ENCODE data around the gene CIAO2A.
"Not testable (repeated sequence)": the region's sequence is repeated elsewhere in the genome, so short reads cannot be mapped to it uniquely, and the experiment has no call there.

CIAO2A gene

GRCh38 chr15:64089543-64090280, 3.9 kb downstream of the CIAO2A start:
- Histone ChIP-seq H3K4me3 (ENCODE audit: low read depth, low read length) (no peak overlapping the region), H3K9me3 (ENCODE audit: control insufficient read depth, low read length) (no peaks in the 10 kb centered on the region), H3K27me3 (ENCODE audit: control insufficient read depth, insufficient read depth, low read length) (no peaks in the 10 kb centered on the region), H3K4me1 (peaks cover 3% of the 10 kb centered on the region), H3K4me2 (ENCODE audit: low read length) (no peak overlapping the region), H3K36me3 (ENCODE audit: control insufficient read depth, insufficient read depth, low read length) (no peaks in the 10 kb centered on the region), H3K79me2 (peaks cover 4% of the 10 kb centered on the region), H2AFZ (no peak overlapping the region), H3K27ac (no peak overlapping the region), H3K9ac (no peak overlapping the region)
- no peak for TF ChIP-seq CTCF (IDR thresholded peaks at IDR 0.05)

- no peak for TF ChIP-seq CTCF (IDR thresholded peaks at IDR 0.05)
- Histone ChIP-seq H3K4me3 (ENCODE audit: low read depth, low read length) (no peak overlapping the region), H3K4me2 (ENCODE audit: low read length) (no peak overlapping the region), H3K27ac (no peak overlapping the region), H3K9me3 (ENCODE audit: control insufficient read depth, low read length) (no peaks in the 10 kb centered on the region), H3K27me3 (ENCODE audit: control insufficient read depth, insufficient read depth, low read length) (no peaks in the 10 kb centered on the region), H3K79me2 (peaks cover 2% of the 10 kb centered on the region), H3K4me1 (no peaks in the 10 kb centered on the region), H3K9ac (no peak overlapping the region), H3K36me3 (ENCODE audit: control insufficient read depth, insufficient read depth, low read length) (no peaks in the 10 kb centered on the region), H2AFZ (no peak overlapping the region)
Measured at GRCh38 chr15:64082757-64083156, 10.9 kb downstream of the CIAO2A start.

- not testable (repeated sequence) for H3K79me2 ChIP-seq; H3K4me3 ChIP-seq (ENCODE audit: low read depth, low read length); H3K9me3 ChIP-seq (ENCODE audit: control insufficient read depth, low read length); H3K4me1 ChIP-seq; H3K9ac ChIP-seq; H2AFZ ChIP-seq; H3K27ac ChIP-seq; H3K36me3 ChIP-seq (ENCODE audit: control insufficient read depth, insufficient read depth, low read length); H3K4me2 ChIP-seq (ENCODE audit: low read length); H3K27me3 ChIP-seq (ENCODE audit: control insufficient read depth, insufficient read depth, low read length)
Measured at GRCh38 chr15:64073496-64073895, 20.1 kb downstream of the CIAO2A start.

GRCh38 chr15:64072812-64073211, 20.8 kb downstream of the CIAO2A start:
- H3K79me2 ChIP-seq = no peaks in the 10 kb centered on the region
- peaks cover 2% of the 10 kb centered on the region for H3K4me1 ChIP-seq
- H3K27ac ChIP-seq = no peak overlapping the region
- no peaks in the 10 kb centered on the region for H3K27me3 ChIP-seq (ENCODE audit: control insufficient read depth, insufficient read depth, low read length)
- no peaks in the 10 kb centered on the region for H3K36me3 ChIP-seq (ENCODE audit: control insufficient read depth, insufficient read depth, low read length)
- no peak overlapping the region for H3K4me2 ChIP-seq (ENCODE audit: low read length)
- H2AFZ ChIP-seq = no peak overlapping the region
- H3K9ac ChIP-seq = no peak overlapping the region
- H3K4me3 ChIP-seq (ENCODE audit: low read depth, low read length) = no peak overlapping the region
- no peaks in the 10 kb centered on the region for H3K9me3 ChIP-seq (ENCODE audit: control insufficient read depth, low read length)
- TF ChIP-seq CTCF (IDR thresholded peaks at IDR 0.05) = no peak

GRCh38 chr15:64071931-64072765, 21.5 kb downstream of the CIAO2A start:
- Histone ChIP-seq H3K9ac (no peak overlapping the region), H3K79me2 (no peaks in the 10 kb centered on the region), H3K27ac (no peak overlapping the region)

More at GRCh38 chr15:64071931-64072765, 21.5 kb downstream of the CIAO2A start:
- Histone ChIP-seq H3K4me2 (ENCODE audit: low read length) (no peak overlapping the region), H2AFZ (no peak overlapping the region), H3K4me1 (peaks cover 2% of the 10 kb centered on the region), H3K27me3 (ENCODE audit: control insufficient read depth, insufficient read depth, low read length) (no peaks in the 10 kb centered on the region), H3K36me3 (ENCODE audit: control insufficient read depth, insufficient read depth, low read length) (no peaks in the 10 kb centered on the region), H3K4me3 (ENCODE audit: low read depth, low read length) (no peak overlapping the region), H3K9me3 (ENCODE audit: control insufficient read depth, low read length) (no peaks in the 10 kb centered on the region)
- no peak for TF ChIP-seq CTCF (IDR thresholded peaks at IDR 0.05)

Measured in parathyroid adenoma (tissue), 2 donors.